ENCODE results near the gene GYG2. TPM values are rescaled to one million over a fixed set of nuclear protein-coding genes. Genes with fewer than 3 reads are reported as not detected.
"Not testable (repeated sequence)": the region's sequence is repeated elsewhere in the genome, so short reads cannot be mapped to it uniquely, and the experiment has no call there.

GYG2 gene
- total and polyA plus RNA-seq, 2 of the 8 experiments (the other 6 are each of a cell fraction or from before 2014, with no cell fraction given), result 52.8 to 65.3 TPM

GRCh38 chrX:2799980-2800379 lies 28.8 kb upstream of the GYG2 start:
- H3K4me2 ChIP-seq (ENCODE audit: insufficient read depth in 1 of 2, low read depth in 2 of 2, low read length in 2 of 2), result peak overlapping the region; percentile 61 to 91
- H3K79me2 ChIP-seq (ENCODE audit: control insufficient read depth in 1 of 2, insufficient read depth in 2 of 2, low read length in 2 of 2); H2AFZ ChIP-seq (ENCODE audit: low read length); H3K36me3 ChIP-seq (ENCODE audit: control insufficient read depth in 2 of 4, insufficient read depth in 4 of 4, low read length in 3 of 4); H3K56ac ChIP-seq (replicated peaks; ENCODE audit: insufficient read length, low read depth, low read length); H3K4ac ChIP-seq (replicated peaks; ENCODE audit: insufficient read length, low read depth, low read length); H3K23ac ChIP-seq (ENCODE audit: insufficient read length); H3K23me2 ChIP-seq (ENCODE audit: low read depth, low read length); H3K14ac ChIP-seq (ENCODE audit: insufficient read length); CTCF ChIA-PET (ENCODE audit: partially characterized antibody); H2BK120ac ChIP-seq (replicated peaks; ENCODE audit: low read depth, low read length); H2AK5ac ChIP-seq (ENCODE audit: low read depth, low read length); H4K8ac ChIP-seq (ENCODE audit: extremely low read depth, insufficient read depth, low read length); H2BK20ac ChIP-seq (ENCODE audit: low read length); H3K27me3 ChIP-seq (replicated peaks in 1 of 4; ENCODE audit: control insufficient read depth in 3 of 4, extremely low read depth in 1 of 4, insufficient read depth in 3 of 4, low read length in 3 of 4); H3K9me3 ChIP-seq (ENCODE audit: insufficient read depth in 2 of 2, low read depth in 1 of 2, low read length in 1 of 2); H4K20me1 ChIP-seq (replicated peaks in 1 of 2; ENCODE audit: control insufficient read depth in 1 of 2, insufficient read depth in 2 of 2, low read length in 2 of 2); H2BK15ac ChIP-seq (ENCODE audit: low read length); H3K79me1 ChIP-seq (ENCODE audit: low read depth, low read length); H3K18ac ChIP-seq (ENCODE audit: extremely low read depth, low read length); DNase-seq (ENCODE audit: low read depth in 1 of 2, low spot score in 2 of 2): not testable (repeated sequence)
- 0 out of 2 replicates have a peak overlapping the region, but pooled peaks have one; percentile 68 for H2BK12ac ChIP-seq (ENCODE audit: low read depth, low read length)
- H3K4me3 ChIP-seq (ENCODE audit: extremely low read depth in 1 of 4, insufficient read depth in 2 of 4, low read depth in 3 of 4, low read length in 4 of 4), result peak overlapping the region in 2 of 4 experiments; percentile 16 to 57; a peak in 2 of 8 replicates
- 0% methylated on average over 2 of the region's 5 CpGs; no CpG with 5 or more reads in 1 of the 2 experiments for WGBS, 2 experiments (ENCODE audit: extremely low coverage in 1 of 2, insufficient coverage in 1 of 2, insufficient read length in 1 of 2, insufficient replicate concordance in 2 of 2, low coverage in 1 of 2, low lambda C conversion rate in 2 of 2, missing lambda C conversion rate in 1 of 2)
- H4K91ac ChIP-seq (replicated peaks; ENCODE audit: insufficient read length, low read length), result peak overlapping the region; percentile 65
- peak overlapping the region in 2 of 4 experiments; percentile 0 to 50; a peak in 4 of 7 replicates for H3K9ac ChIP-seq (replicated peaks in 1 of 4; ENCODE audit: extremely low read depth in 1 of 4, low read depth in 3 of 4, low read length in 3 of 4)
- POLR2A ChIA-PET (ENCODE audit: partially characterized antibody), result interaction anchor here (1.0 kb wide), 1 partner anchor 18 kb away, joined by 3 read pairs; no protein-coding TSS in a partner anchor
- TF ChIP-seq TAF1 (IDR thresholded peaks at IDR 0.05; ENCODE audit: low read depth, low read length), result 0 out of 2 replicates have a peak, but pooled peaks have one; percentile 21
- TF ChIP-seq ATF2 (IDR thresholded peaks at IDR 0.05; ENCODE audit: low read length), result peak; percentile 78; the same call in 1 of the 2 replicates
- 0 out of 2 replicates have a peak, but pooled peaks have one; percentile 19 for TF ChIP-seq CREB1 (IDR thresholded peaks at IDR 0.05)
- peak; percentile 30; the same call in 1 of the 2 replicates for TF ChIP-seq TBP (IDR thresholded peaks at IDR 0.05; ENCODE audit: low read depth, low read length)
- TF ChIP-seq TEAD4 (IDR thresholded peaks at IDR 0.05; ENCODE audit: low read depth, low read length), result 0 out of 2 replicates have a peak, but pooled peaks have one; percentile 37
- TF ChIP-seq SP1 (IDR thresholded peaks at IDR 0.05; ENCODE audit: low read depth, low read length), result 0 out of 2 replicates have a peak, but pooled peaks have one; percentile 14
- peak; percentile 58 for TF ChIP-seq ASH2L (IDR thresholded peaks at IDR 0.05; ENCODE audit: low read length)
- H4K5ac ChIP-seq (ENCODE audit: insufficient read length, low read depth, low read length), result peak overlapping the region; percentile 90
- peak overlapping the region; percentile 89 for H3K27ac ChIP-seq (ENCODE audit: low read depth, low read length)
- H2BK5ac ChIP-seq (ENCODE audit: low read depth, low read length), result peak overlapping the region; percentile 88; the same call in 1 of the 2 replicates
- peak; percentile 100 for FAIRE-seq
- H3K4me1 ChIP-seq (replicated peaks in 1 of 4; ENCODE audit: control insufficient read depth in 3 of 4, insufficient read depth in 4 of 4, low read length in 3 of 4), result peaks cover 0 to 13% (median 6%) of the 10 kb centered on the region in 4 experiments; a peak in 4 of 7 replicates
